Measurements from ENCODE around the gene MTAP.

- TF ChIP-seq CTCF (IDR thresholded peaks at IDR 0.05) = no peak
- TF ChIP-seq POLR2A (IDR thresholded peaks at IDR 0.05) = no peak
These were observed 1.2 kb downstream of the MTAP start for GRCh38 chr9:21803649-21804048.
